Skeletal muscle tissue (tissue), 4 donors: Measurements from ENCODE around the gene FYB1. TPM values are rescaled to one million over a fixed set of nuclear protein-coding genes. Genes with fewer than 3 reads are reported as not detected.

ENCODE experiments used
- H3K27ac ChIP-seq: one replicate; pipeline ENCODE4 v1.7.0; 2013; ENCODE audit warnings: mild to moderate bottlenecking, low read depth, low read length, inconsistent platforms
- H3K27me3 ChIP-seq, 3 donors: one replicate each; pipeline ENCODE4 v1.7.0; 2013; ENCODE audit warnings: low read length in 3 of 3; ENCODE audit not compliant: control insufficient read depth in 3 of 3, insufficient read depth in 3 of 3
- H3K36me3 ChIP-seq, 3 donors: one replicate each; pipeline ENCODE4 v1.7.0; 2013; ENCODE audit warnings: low read length in 3 of 3; ENCODE audit not compliant: control insufficient read depth in 3 of 3, insufficient read depth in 3 of 3
- H3K4me1 ChIP-seq, 3 donors: one replicate each; pipeline ENCODE4 v1.7.0; 2013; ENCODE audit warnings: low read length in 3 of 3, mild to moderate bottlenecking in 3 of 3; ENCODE audit not compliant: control insufficient read depth in 3 of 3, insufficient read depth in 3 of 3
- H3K4me3 ChIP-seq, 3 donors: one replicate each; pipeline ENCODE4 v1.7.0; 2013; ENCODE audit warnings: low read length in 3 of 3
- H3K9ac ChIP-seq, 3 donors: one replicate each; pipeline ENCODE4 v1.7.0; 2013; ENCODE audit warnings: low read length in 3 of 3, mild to moderate bottlenecking in 3 of 3, moderate library complexity in 2 of 3, low read depth in 1 of 3
- H3K9me3 ChIP-seq, 3 donors: one replicate each; pipeline ENCODE4 v1.7.0; 2013; ENCODE audit warnings: low read length in 3 of 3; ENCODE audit not compliant: control insufficient read depth in 3 of 3
- total RNA-seq: library from RNA; depleted of rRNA; stranded (reverse); fragments of >200 nt; gene quantifications from one replicate; pipeline ENCODE4 v1.2.3, GENCODE V29; 2014
- donor health status: Osteomylitis.

FYB1 gene
- total RNA-seq, 1 donor from 2014 or later: 4.2 TPM

GRCh38 chr5:39076757-39077728 lies 142.3 kb downstream of the FYB1 start:
- H3K27ac ChIP-seq: peak overlapping the region; percentile 28
- H3K4me3 ChIP-seq: no peak overlapping the region
- H3K36me3 ChIP-seq: no peaks in the 10 kb centered on the region
- no peaks in the 10 kb centered on the region for H3K27me3 ChIP-seq
- H3K4me1 ChIP-seq: peaks cover 3 to 12% (median 8%) of the 10 kb centered on the region in 3 donors
- H3K9me3 ChIP-seq: no peaks in the 10 kb centered on the region
- H3K9ac ChIP-seq: peak overlapping the region in 2 of 3 donors; percentile 40 to 51

- H3K9ac ChIP-seq: peak overlapping the region; percentile 35 to 98 (median 40)
- H3K4me3 ChIP-seq: no peak overlapping the region
- peak overlapping the region; percentile 28 for H3K27ac ChIP-seq
- H3K36me3 ChIP-seq: no peaks in the 10 kb centered on the region
- H3K4me1 ChIP-seq: peaks cover 5 to 20% (median 9%) of the 10 kb centered on the region in 3 donors
- no peaks in the 10 kb centered on the region for H3K27me3 ChIP-seq
- no peaks in the 10 kb centered on the region for H3K9me3 ChIP-seq
Measured at GRCh38 chr5:39076101-39076756, 143.1 kb downstream of the FYB1 start.

- H3K4me1 ChIP-seq: peaks cover 5 to 24% (median 9%) of the 10 kb centered on the region in 3 donors
- H3K27ac ChIP-seq: peak within 1 kb of the TSS; percentile 98
- H3K9ac ChIP-seq: peak within 1 kb of the TSS; percentile 96 to 98 (median 97)
- no peaks in the 10 kb centered on the region for H3K27me3 ChIP-seq
- no peaks in the 10 kb centered on the region for H3K36me3 ChIP-seq
- peak within 1 kb of the TSS; percentile 92 to 96 (median 95) for H3K4me3 ChIP-seq
- H3K9me3 ChIP-seq: no peaks in the 10 kb centered on the region
Measured at GRCh38 chr5:39074017-39074814, 145.1 kb downstream of the FYB1 start, which contains the start of gene RICTOR. RICTOR (minus strand) TSS chr5:39074399; CDS start chr5:39074377, 22 bp downstream.

- Histone ChIP-seq H3K9me3 (no peaks in the 10 kb centered on the region), H3K27ac (peak overlapping the region; percentile 98), H3K4me3 (peak overlapping the region; percentile 92 to 96 (median 95)), H3K4me1 (peaks cover 5 to 25% (median 10%) of the 10 kb centered on the region in 3 donors), H3K27me3 (no peaks in the 10 kb centered on the region), H3K36me3 (no peaks in the 10 kb centered on the region), H3K9ac (peak overlapping the region; percentile 95 to 97 (median 96))
Measured at GRCh38 chr5:39073767-39074016, 145.7 kb downstream of the FYB1 start.

GRCh38 chr5:39072925-39073766 lies 146.2 kb downstream of the FYB1 start:
- H3K27ac ChIP-seq: peak overlapping the region; percentile 98
- no peaks in the 10 kb centered on the region for H3K36me3 ChIP-seq
- peaks cover 5 to 27% (median 15%) of the 10 kb centered on the region in 3 donors for H3K4me1 ChIP-seq
- H3K9me3 ChIP-seq: no peaks in the 10 kb centered on the region
- H3K27me3 ChIP-seq: no peaks in the 10 kb centered on the region
- peak overlapping the region; percentile 95 to 97 (median 96) for H3K9ac ChIP-seq
- peak overlapping the region; percentile 92 to 96 (median 95) for H3K4me3 ChIP-seq

GRCh38 chr5:39068099-39068498 lies 151.3 kb downstream of the FYB1 start:
- no peak overlapping the region for H3K4me3 ChIP-seq

GRCh38 chr5:39064450-39064849 lies 154.9 kb downstream of the FYB1 start:
- Histone ChIP-seq H3K36me3 (peaks cover 0 to 11% (median 0%) of the 10 kb centered on the region in 3 donors), H3K27me3 (no peaks in the 10 kb centered on the region), H3K27ac (no peak overlapping the region), H3K9me3 (no peaks in the 10 kb centered on the region), H3K4me1 (peaks cover 10 to 14% (median 12%) of the 10 kb centered on the region in 3 donors), H3K9ac (no peak overlapping the region), H3K4me3 (no peak overlapping the region)

More at GRCh38 chr5:39068099-39068498, 151.3 kb downstream of the FYB1 start:
- Histone ChIP-seq H3K9me3 (no peaks in the 10 kb centered on the region), H3K27ac (no peak overlapping the region), H3K4me1 (peaks cover 9 to 24% (median 19%) of the 10 kb centered on the region in 3 donors), H3K27me3 (no peaks in the 10 kb centered on the region), H3K9ac (no peak overlapping the region), H3K36me3 (peaks cover 0 to 11% (median 0%) of the 10 kb centered on the region in 3 donors)

- Histone ChIP-seq H3K4me3 (no peak overlapping the region), H3K4me1 (peaks cover 7 to 13% (median 13%) of the 10 kb centered on the region in 3 donors), H3K27ac (no peak overlapping the region), H3K9ac (no peak overlapping the region), H3K9me3 (no peaks in the 10 kb centered on the region), H3K27me3 (no peaks in the 10 kb centered on the region), H3K36me3 (peaks cover 0 to 11% (median 0%) of the 10 kb centered on the region in 3 donors)
Measured at GRCh38 chr5:39063037-39063436, 156.3 kb downstream of the FYB1 start.

GRCh38 chr5:39062530-39062929 lies 156.8 kb downstream of the FYB1 start:
- Histone ChIP-seq H3K36me3 (peaks cover 0 to 11% (median 0%) of the 10 kb centered on the region in 3 donors), H3K9ac (peak overlapping the region in 1 of 3 donors; percentile 25), H3K4me3 (no peak overlapping the region), H3K27me3 (no peaks in the 10 kb centered on the region), H3K4me1 (peaks cover 7 to 16% (median 13%) of the 10 kb centered on the region in 3 donors), H3K27ac (no peak overlapping the region), H3K9me3 (no peaks in the 10 kb centered on the region)
